Activated CD8-positive, alpha-beta memory T cell treated with anti-CD3 and anti-CD28 coated beads for 4 hours (primary cell): ENCODE results near the gene EVA1C.
"Not testable (repeated sequence)": the region's sequence is repeated elsewhere in the genome, so short reads cannot be mapped to it uniquely, and the experiment has no call there.

Experiments used
- DNase-seq, 2 donors: peaks; one replicate each; pipeline ENCODE4 v3.0.0-alpha.2; 2020; ENCODE audit warnings: low read depth in 2 of 2

EVA1C gene

GRCh38 chr21:32499249-32500055, 86.9 kb downstream of the EVA1C start:
- DNase-seq: no peak

- not testable (repeated sequence) for DNase-seq
Observed at GRCh38 chr21:32503641-32504040, 91.1 kb downstream of the EVA1C start.

GRCh38 chr21:32505767-32506166, 93.3 kb downstream of the EVA1C start:
- DNase-seq: not testable (repeated sequence)

GRCh38 chr21:32506411-32506965, 94.0 kb downstream of the EVA1C start:
- not testable (repeated sequence) for DNase-seq

GRCh38 chr21:32507342-32507919, 94.9 kb downstream of the EVA1C start:
- DNase-seq: no peak

- not testable (repeated sequence) for DNase-seq
Observed at GRCh38 chr21:32508036-32508435, 95.5 kb downstream of the EVA1C start.

- DNase-seq: no peak
Observed at GRCh38 chr21:32508558-32508957, 96.1 kb downstream of the EVA1C start.

- not testable (repeated sequence) for DNase-seq
Observed at GRCh38 chr21:32508975-32509374, 96.5 kb downstream of the EVA1C start.

- no peak for DNase-seq
Observed at GRCh38 chr21:32514275-32515055, 102.0 kb downstream of the EVA1C start.

GRCh38 chr21:32515874-32516273, 103.4 kb downstream of the EVA1C start:
- no peak for DNase-seq

- DNase-seq: no peak
Observed at GRCh38 chr21:32516756-32517649, 104.5 kb downstream of the EVA1C start.

- DNase-seq: no peak
Observed at GRCh38 chr21:32519945-32520874, 107.7 kb downstream of the EVA1C start.

GRCh38 chr21:32520875-32521735, 108.6 kb downstream of the EVA1C start:
- DNase-seq: no peak

- DNase-seq: no peak
Observed at GRCh38 chr21:32521736-32522355, 109.3 kb downstream of the EVA1C start.

- DNase-seq: no peak
Observed at GRCh38 chr21:32523463-32523862, 111.0 kb downstream of the EVA1C start.

- DNase-seq: no peak
Observed at GRCh38 chr21:32523988-32524719, 111.6 kb downstream of the EVA1C start.

GRCh38 chr21:32525282-32525681, 112.8 kb downstream of the EVA1C start:
- no peak for DNase-seq

GRCh38 chr21:32529679-32530078, 117.2 kb downstream of the EVA1C start:
- DNase-seq: no peak
